Esophagus (tissue), 2 donors: Measurements from ENCODE around the gene TKFC. TPM values are rescaled to one million over a fixed set of nuclear protein-coding genes. Genes with fewer than 3 reads are reported as not detected.
A peak's percentile ranks its signal among the peaks of the same experiment; 100 is the strongest.

Experiments
- H3K27ac ChIP-seq, 2 donors: one replicate each; pipeline ENCODE4 v1.5.1; 2013; ENCODE audit warnings: low read depth in 2 of 2, mild to moderate bottlenecking in 2 of 2, inconsistent platforms in 1 of 2, low read length in 1 of 2, moderate library complexity in 1 of 2
- H3K27me3 ChIP-seq, 2 donors: one replicate each; pipeline ENCODE4 v1.6.1; 2013; ENCODE audit warnings: low read length in 2 of 2, control low read depth in 1 of 2, mild to moderate bottlenecking in 1 of 2; ENCODE audit not compliant: insufficient read depth in 2 of 2, control insufficient read depth in 1 of 2
- H3K36me3 ChIP-seq, 2 donors: one replicate each; pipeline ENCODE4 v1.6.1; 2013; ENCODE audit warnings: low read length in 1 of 2; ENCODE audit not compliant: control insufficient read depth in 2 of 2, insufficient read depth in 2 of 2
- H3K4me1 ChIP-seq, 2 donors: one replicate each; pipeline ENCODE4 v1.6.1; 2013; ENCODE audit warnings: low read length in 1 of 2; ENCODE audit not compliant: control insufficient read depth in 2 of 2, insufficient read depth in 2 of 2
- H3K4me3 ChIP-seq, 2 donors: one replicate each; pipeline ENCODE4 v1.5.1; 2013; ENCODE audit warnings: low read length in 2 of 2, mild to moderate bottlenecking in 2 of 2, low read depth in 1 of 2, moderate library complexity in 1 of 2
- H3K9me3 ChIP-seq, 2 donors: one replicate each; pipeline ENCODE4 v1.6.1; 2013; ENCODE audit warnings: mild to moderate bottlenecking in 2 of 2, low read depth in 1 of 2, low read length in 1 of 2, moderate library complexity in 1 of 2; ENCODE audit not compliant: control insufficient read depth in 2 of 2, insufficient read depth in 1 of 2
- WGBS, 2 donors: extraction: QIAGEN DNeasy Blood & Tissue Kit; methylation state at CpG; one replicate each; pipeline ENCODE4 v1.1.7; 2013; 5-methylcytosine and 5-hydroxymethylcytosine counted together
- polyA plus RNA-seq, 2 donors: library from polyadenylated mRNA; stranded (reverse); fragments of 200-250 nt; gene quantifications; one replicate each; pipeline ENCODE4 v1.2.3, GENCODE V29; 2013
- donor health status: healthy with polysubstance abuse.
- donor health status: Bipolar disorder and iron deficiency.

The TKFC gene
- polyA plus RNA-seq, 2 donors: 23.9 to 42.5 TPM

- Histone ChIP-seq H3K27me3 (no peaks in the 10 kb centered on the region), H3K9me3 (peaks cover 0 to 2% of the 10 kb centered on the region in 2 donors)
- WGBS, 2 donors: 90 to 94% methylated on average over 7 of the region's 7 CpGs
Observed at GRCh38 chr11:61309739-61310138, 23.3 kb upstream of the TKFC start.

GRCh38 chr11:61310749-61311148, 22.3 kb upstream of the TKFC start:
- Histone ChIP-seq H3K9me3 (peaks cover 0 to 2% of the 10 kb centered on the region in 2 donors), H3K36me3 (peaks cover 35 to 58% of the 10 kb centered on the region in 2 donors), H3K4me1 (no peaks in the 10 kb centered on the region), H3K27ac (no peak overlapping the region), H3K27me3 (no peaks in the 10 kb centered on the region), H3K4me3 (no peak overlapping the region)
- 91 to 93% methylated on average over 8 of the region's 8 CpGs for WGBS, 2 donors

More at GRCh38 chr11:61309739-61310138, 23.3 kb upstream of the TKFC start:
- H3K4me1 ChIP-seq: no peaks in the 10 kb centered on the region
- no peak overlapping the region for H3K27ac ChIP-seq
- H3K36me3 ChIP-seq: peaks cover 31 to 63% of the 10 kb centered on the region in 2 donors
- no peak overlapping the region for H3K4me3 ChIP-seq

DNA sequence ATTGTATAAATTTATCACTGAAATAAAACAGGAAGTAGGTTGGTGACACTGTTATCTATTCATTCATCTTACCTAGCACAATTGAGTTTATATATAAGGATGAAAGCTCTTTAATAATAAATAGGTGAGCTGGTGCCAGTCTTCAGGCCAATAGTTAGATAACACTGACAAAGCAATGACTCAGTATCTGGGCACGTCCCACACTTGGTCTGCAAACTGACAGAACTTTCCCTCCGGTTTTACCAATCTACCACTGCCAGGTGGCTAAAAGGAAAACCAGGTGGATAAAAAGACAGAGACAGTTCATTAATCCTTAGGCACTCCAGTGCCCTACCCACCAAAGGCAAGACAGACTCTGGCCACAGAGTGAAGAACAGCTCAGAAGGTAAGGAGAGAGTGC, 17.8 kb upstream of the TKFC start:
- Histone ChIP-seq H3K9me3 (peaks cover 0 to 2% of the 10 kb centered on the region in 2 donors), H3K27me3 (no peaks in the 10 kb centered on the region), H3K4me1 (no peaks in the 10 kb centered on the region), H3K4me3 (no peak overlapping the region), H3K36me3 (peaks cover 18 to 34% of the 10 kb centered on the region in 2 donors), H3K27ac (no peak overlapping the region)
- WGBS, 2 donors: 43 to 44% methylated on average over 2 of the region's 2 CpGs

- H3K36me3 ChIP-seq: peaks cover 19 to 25% of the 10 kb centered on the region in 2 donors
- H3K4me3 ChIP-seq: no peak overlapping the region
- no peaks in the 10 kb centered on the region for H3K9me3 ChIP-seq
- WGBS, 2 donors: 57 to 71% methylated on average over 2 of the region's 2 CpGs
- no peak overlapping the region for H3K27ac ChIP-seq
- H3K27me3 ChIP-seq: no peaks in the 10 kb centered on the region
- H3K4me1 ChIP-seq: no peaks in the 10 kb centered on the region
Observed at GRCh38 chr11:61325649-61326414, 7.2 kb upstream of the TKFC start.

DNA sequence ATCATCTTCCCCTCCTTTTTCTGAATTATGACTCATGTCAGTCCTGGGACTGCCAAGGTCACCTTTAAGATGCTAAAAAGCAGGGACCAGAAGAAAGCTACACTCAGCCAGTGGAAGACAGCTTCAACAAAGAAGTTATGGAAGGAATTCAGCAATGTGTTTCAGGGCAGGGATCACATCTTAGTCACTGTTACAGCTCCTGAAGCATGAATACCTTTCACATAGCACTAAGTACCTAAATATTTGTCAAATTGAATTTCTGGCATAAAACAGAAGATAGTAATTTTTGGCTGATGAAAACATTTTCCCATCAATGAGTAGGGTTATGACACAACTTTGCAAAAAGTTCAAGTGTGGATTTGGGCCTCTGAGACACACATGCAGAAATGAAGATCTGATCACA, 5.4 kb upstream of the TKFC start:
- H3K9me3 ChIP-seq: no peaks in the 10 kb centered on the region
- no peaks in the 10 kb centered on the region for H3K27me3 ChIP-seq
- H3K4me1 ChIP-seq: peaks cover 0 to 2% of the 10 kb centered on the region in 2 donors
- no peak overlapping the region for H3K4me3 ChIP-seq
- H3K27ac ChIP-seq: no peak overlapping the region
- H3K36me3 ChIP-seq: peaks cover 10 to 17% of the 10 kb centered on the region in 2 donors

DNA sequence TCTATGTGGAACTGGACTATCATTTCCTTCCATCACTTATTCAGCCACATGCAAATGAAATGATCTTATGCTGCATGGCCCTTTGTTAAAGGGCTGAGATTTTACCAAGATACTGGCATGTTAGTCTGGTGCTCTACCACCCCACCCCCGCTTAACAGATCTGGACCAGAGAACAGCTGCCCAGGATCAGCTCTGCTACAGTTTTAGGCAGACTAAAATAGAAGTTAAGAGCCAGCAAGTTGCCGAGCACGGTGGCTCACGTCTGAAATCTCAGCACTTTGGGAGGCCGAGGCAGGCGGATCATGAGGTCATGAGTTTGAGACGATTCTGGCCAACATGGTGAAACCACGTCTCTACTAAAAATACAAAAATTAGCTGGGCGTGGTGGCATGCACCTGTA, 4.7 kb upstream of the TKFC start:
- Histone ChIP-seq H3K27me3 (no peaks in the 10 kb centered on the region), H3K36me3 (peaks cover 6 to 13% of the 10 kb centered on the region in 2 donors), H3K27ac (no peak overlapping the region), H3K4me3 (no peak overlapping the region), H3K4me1 (peaks cover 0 to 2% of the 10 kb centered on the region in 2 donors), H3K9me3 (no peaks in the 10 kb centered on the region)
- 89 to 90% methylated on average over 9 of the region's 9 CpGs for WGBS, 2 donors

DNA sequence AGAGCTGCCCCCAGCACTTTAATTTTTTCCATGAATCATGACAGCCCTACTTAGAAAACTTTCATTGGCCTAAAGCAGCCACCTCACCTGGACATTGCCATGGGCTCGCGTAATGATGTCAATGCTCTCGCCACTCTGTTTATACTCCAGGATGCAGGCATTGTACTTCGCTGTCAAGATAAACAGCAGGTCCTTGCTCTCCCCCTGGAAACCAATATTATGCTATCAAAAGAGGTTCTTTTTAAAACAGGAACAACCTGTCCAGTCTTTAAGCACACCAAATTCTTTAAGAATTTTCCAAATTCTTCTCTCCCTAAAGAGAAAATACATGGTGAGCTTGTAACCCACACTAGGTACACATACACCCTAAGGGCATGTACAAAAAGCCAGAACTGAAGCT, 3.2 kb upstream of the TKFC start:
- 90 to 91% methylated on average over 4 of the region's 4 CpGs for WGBS, 2 donors
- Histone ChIP-seq H3K4me3 (no peak overlapping the region), H3K36me3 (peaks cover 2 to 11% of the 10 kb centered on the region in 2 donors), H3K4me1 (peaks cover 3 to 7% of the 10 kb centered on the region in 2 donors), H3K27me3 (no peaks in the 10 kb centered on the region), H3K9me3 (no peaks in the 10 kb centered on the region), H3K27ac (no peak overlapping the region)

DNA sequence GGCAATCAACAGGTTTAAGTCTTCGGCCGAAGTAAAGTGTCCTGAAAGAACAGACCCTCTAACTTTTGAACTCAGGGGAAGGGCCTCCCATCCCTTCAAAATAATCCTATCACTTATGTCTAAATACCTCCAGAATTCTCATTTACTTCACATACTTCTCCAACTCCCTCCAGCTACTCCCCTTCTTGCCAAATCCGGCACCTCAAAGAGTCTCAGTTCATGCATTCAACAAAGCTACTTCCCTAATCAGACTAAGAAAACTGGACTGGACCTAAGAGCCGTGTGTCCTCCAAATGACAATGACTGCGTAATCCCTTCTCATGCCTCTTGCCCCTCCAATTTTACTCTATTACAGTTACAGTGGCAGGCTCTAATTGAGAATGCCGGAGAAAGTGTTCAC, 1.4 kb upstream of the TKFC start:
- peaks cover 3 to 7% of the 10 kb centered on the region in 2 donors for H3K4me1 ChIP-seq
- H3K27me3 ChIP-seq: no peaks in the 10 kb centered on the region
- H3K36me3 ChIP-seq: peaks cover 2 to 11% of the 10 kb centered on the region in 2 donors
- no peaks in the 10 kb centered on the region for H3K9me3 ChIP-seq
- peak overlapping the region in 1 of 2 donors; percentile 77 for H3K4me3 ChIP-seq
- WGBS, 2 donors: 54% methylated on average over 6 of the region's 6 CpGs
- no peak overlapping the region for H3K27ac ChIP-seq

GRCh38 chr11:61332281-61332796, 689 bp upstream of the TKFC start:
- Histone ChIP-seq H3K36me3 (peaks cover 2 to 11% of the 10 kb centered on the region in 2 donors), H3K4me3 (peak overlapping the region; percentile 77 to 92), H3K27ac (peak overlapping the region; percentile 70 to 95), H3K4me1 (peaks cover 3 to 9% of the 10 kb centered on the region in 2 donors), H3K9me3 (no peaks in the 10 kb centered on the region), H3K27me3 (no peaks in the 10 kb centered on the region)
- 1% methylated on average over 24 of the region's 24 CpGs for WGBS, 2 donors
